Retina (tissue), 1 donor: ENCODE results near the gene FTH1.
"Not testable (repeated sequence)": the region's sequence is repeated elsewhere in the genome, so short reads cannot be mapped to it uniquely, and the experiment has no call there.

Experiments used
- DNase-seq: peaks from one replicate; pipeline ENCODE4 v3.0.0-alpha.2; 2016

Gene FTH1

GRCh38 chr11:61967116-61967923 lies at the start of gene FTH1:
Gene FTH1, minus strand, starts transcription at chr11:61967634. Its CDS starts 209 bp downstream, at chr11:61967425.
- DNase-seq, result peak; percentile 94

- no peak for DNase-seq
Observed at GRCh38 chr11:62015615-62016014, 48.2 kb upstream of the FTH1 start.

GRCh38 chr11:62013537-62014476 lies 46.4 kb upstream of the FTH1 start:
- no peak for DNase-seq

GRCh38 chr11:62012832-62013461 lies 45.5 kb upstream of the FTH1 start:
- no peak for DNase-seq

- no peak for DNase-seq
Observed at GRCh38 chr11:62012451-62012831, 45.0 kb upstream of the FTH1 start.

GRCh38 chr11:62011881-62012280 lies 44.4 kb upstream of the FTH1 start:
- no peak for DNase-seq

GRCh38 chr11:62010935-62011528 lies 43.6 kb upstream of the FTH1 start:
- no peak for DNase-seq

GRCh38 chr11:62008193-62008592 lies 40.8 kb upstream of the FTH1 start:
- no peak for DNase-seq

- DNase-seq, result no peak
Observed at GRCh38 chr11:62004473-62004872, 37.0 kb upstream of the FTH1 start.

GRCh38 chr11:62002283-62002682 lies 34.8 kb upstream of the FTH1 start:
- not testable (repeated sequence) for DNase-seq

GRCh38 chr11:62001450-62002191 lies 34.2 kb upstream of the FTH1 start:
- DNase-seq, result peak; percentile 30

GRCh38 chr11:62000539-62001446 lies 33.4 kb upstream of the FTH1 start:
- DNase-seq, result no peak

GRCh38 chr11:61999141-61999975 lies 31.9 kb upstream of the FTH1 start:
- no peak for DNase-seq

- DNase-seq, result no peak
Observed at GRCh38 chr11:61996933-61997332, 29.5 kb upstream of the FTH1 start.

- no peak for DNase-seq
Observed at GRCh38 chr11:61994981-61995380, 27.5 kb upstream of the FTH1 start.

- no peak for DNase-seq
Observed at GRCh38 chr11:61985869-61986268, 18.4 kb upstream of the FTH1 start.

GRCh38 chr11:61983419-61983818 lies 16.0 kb upstream of the FTH1 start:
- DNase-seq, result no peak

GRCh38 chr11:61980783-61981541 lies 13.5 kb upstream of the FTH1 start:
- no peak for DNase-seq
